Activated CD4-positive, alpha-beta T cell treated with anti-CD3 and anti-CD28 coated beads, Interleukin-2, amount 50 U/mL, for 4 hours (primary cell): ENCODE results near the gene GBP3.
"Not testable (repeated sequence)": the region's sequence is repeated elsewhere in the genome, so short reads cannot be mapped to it uniquely, and the experiment has no call there.

Experiments
- DNase-seq, 2 experiments: peaks; one replicate each; pipeline ENCODE4 v3.0.0-alpha.2; 2020

The GBP3 gene

GRCh38 chr1:89022167-89022959 lies at the start of gene GBP3:
Gene GBP3, minus strand, starts transcription at chr1:89022866. Its CDS starts 2,145 bp downstream, at chr1:89020721.
- no peak for DNase-seq

- DNase-seq = no peak
These were observed 47.8 kb upstream of the GBP3 start for GRCh38 chr1:89070509-89070908.

GRCh38 chr1:89069951-89070350 lies 47.3 kb upstream of the GBP3 start:
- DNase-seq = no peak

GRCh38 chr1:89068291-89068690 lies 45.6 kb upstream of the GBP3 start:
- no peak for DNase-seq

GRCh38 chr1:89065079-89065868 lies 42.6 kb upstream of the GBP3 start, which contains the start of gene GBP1:
Gene GBP1, minus strand, starts transcription at chr1:89065208. Its CDS starts 1,974 bp downstream, at chr1:89063234.
- peak in 1 of 2 experiments; percentile 27 for DNase-seq

- no peak for DNase-seq
These were observed 42.0 kb upstream of the GBP3 start for GRCh38 chr1:89064632-89065031.

- DNase-seq = no peak
These were observed 40.4 kb upstream of the GBP3 start for GRCh38 chr1:89063094-89063493.

GRCh38 chr1:89060091-89060490 lies 37.4 kb upstream of the GBP3 start:
- DNase-seq = no peak

- DNase-seq = no peak
These were observed 29.3 kb upstream of the GBP3 start for GRCh38 chr1:89051955-89052312.

- no peak for DNase-seq
These were observed 28.8 kb upstream of the GBP3 start for GRCh38 chr1:89051300-89051954.

- DNase-seq = no peak
These were observed 28.0 kb upstream of the GBP3 start for GRCh38 chr1:89050649-89051033.

GRCh38 chr1:89049901-89050648 lies 27.4 kb upstream of the GBP3 start:
- not testable (repeated sequence) for DNase-seq

GRCh38 chr1:89049187-89049586 lies 26.5 kb upstream of the GBP3 start:
- DNase-seq = not testable (repeated sequence)

- no peak for DNase-seq
These were observed 25.1 kb upstream of the GBP3 start for GRCh38 chr1:89047734-89048133.

- DNase-seq = not testable (repeated sequence)
These were observed 23.9 kb upstream of the GBP3 start for GRCh38 chr1:89046318-89047183.

GRCh38 chr1:89044970-89045721 lies 22.5 kb upstream of the GBP3 start:
- no peak for DNase-seq

GRCh38 chr1:89043940-89044339 lies 21.3 kb upstream of the GBP3 start:
- no peak for DNase-seq

GRCh38 chr1:89042491-89042890 lies 19.8 kb upstream of the GBP3 start:
- DNase-seq = no peak

- DNase-seq = no peak
These were observed 19.1 kb upstream of the GBP3 start for GRCh38 chr1:89041721-89042120.

- DNase-seq = no peak
These were observed 18.5 kb upstream of the GBP3 start for GRCh38 chr1:89041119-89041641.

GRCh38 chr1:89040315-89040626 lies 17.6 kb upstream of the GBP3 start:
- no peak for DNase-seq
